Calu3 (cell line): ENCODE results near the gene NDN. TPM values are rescaled to one million over a fixed set of nuclear protein-coding genes. Genes with fewer than 3 reads are reported as not detected.
"Not testable (repeated sequence)": the region's sequence is repeated elsewhere in the genome, so short reads cannot be mapped to it uniquely, and the experiment has no call there.

Experiments
- Bru-seq: library from RNA; stranded (reverse); fragments of 400-500 nt; gene quantifications from one replicate; lab custom pipeline; 2021; lab: Mats Ljungman, UMichigan
- BruChase-seq, 2 experiments: library from RNA; stranded (reverse); fragments of 400-500 nt; gene quantifications; one replicate each; lab custom pipeline; 2021; lab: Mats Ljungman, UMichigan
- BruUV-seq: library from RNA; stranded (reverse); fragments of 400-500 nt; replicated peaks from 2 replicates; lab custom pipeline; 2021; lab: Mats Ljungman, UMichigan
- CTCF ChIA-PET: fragments of 300-600 bp; sonication (Branson Sonifier 250); formaldehyde crosslinking; loops from one replicate; lab custom pipeline; 2022; ENCODE audit warnings: antibody characterized with exemption; lab: Charles Lee
- DNase-seq: peaks from one replicate; pipeline ENCODE4 v3.0.0; 2022
- H3K27ac Mint-ChIP-seq: one replicate; pipeline ENCODE4 v1.8.0; 2022; ENCODE audit warnings: mixed read lengths; ENCODE audit not compliant: unreplicated experiment
- H3K27me3 Mint-ChIP-seq: one replicate; pipeline ENCODE4 v1.8.0; 2022; ENCODE audit warnings: mixed read lengths; ENCODE audit not compliant: unreplicated experiment
- H3K36me3 Mint-ChIP-seq: one replicate; pipeline ENCODE4 v1.8.0; 2022; ENCODE audit warnings: mild to moderate bottlenecking, moderate library complexity, mixed read lengths; ENCODE audit not compliant: insufficient read depth, unreplicated experiment
- H3K4me1 Mint-ChIP-seq: one replicate; pipeline ENCODE4 v1.8.0; 2022; ENCODE audit warnings: mild to moderate bottlenecking, low read depth, mixed read lengths; ENCODE audit not compliant: unreplicated experiment
- H3K4me3 Mint-ChIP-seq: one replicate; pipeline ENCODE4 v1.8.0; 2022; ENCODE audit warnings: mild to moderate bottlenecking, low read depth, moderate library complexity, mixed read lengths; ENCODE audit not compliant: unreplicated experiment
- H3K9me3 Mint-ChIP-seq: one replicate; pipeline ENCODE4 v1.8.0; 2022; ENCODE audit warnings: low read depth, mixed read lengths; ENCODE audit not compliant: unreplicated experiment
- intact Hi-C: fragments of 100-400 bp; cut with micrococcal nuclease; formaldehyde crosslinking; loops from one replicate; pipeline ENCODE4 v1.10.0; 2022; ENCODE audit not compliant: unreplicated experiment
- long read RNA-seq: library from polyadenylated mRNA; stranded (forward); transcript quantifications from one replicate; pipeline ENCODE4 v2.0.0, GENCODE V29; 2022
- total RNA-seq: library from RNA; stranded (reverse); gene quantifications from 2 replicates; pipeline ENCODE4 v1.2.3, GENCODE V29; 2022
- TF ChIP-seq, protein P1 (sequence below): fragments of 200-600 bp; IDR thresholded peaks from one replicate; pipeline ENCODE4 v1.8.0; 2022; ENCODE audit warnings: antibody characterized with exemption; ENCODE audit not compliant: unreplicated experiment

NDN gene, protein sequence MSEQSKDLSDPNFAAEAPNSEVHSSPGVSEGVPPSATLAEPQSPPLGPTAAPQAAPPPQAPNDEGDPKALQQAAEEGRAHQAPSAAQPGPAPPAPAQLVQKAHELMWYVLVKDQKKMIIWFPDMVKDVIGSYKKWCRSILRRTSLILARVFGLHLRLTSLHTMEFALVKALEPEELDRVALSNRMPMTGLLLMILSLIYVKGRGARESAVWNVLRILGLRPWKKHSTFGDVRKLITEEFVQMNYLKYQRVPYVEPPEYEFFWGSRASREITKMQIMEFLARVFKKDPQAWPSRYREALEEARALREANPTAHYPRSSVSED
- not detected in 2 replicates for total RNA-seq
- not detected for Bru-seq, nascent RNA
- BruChase-seq, experiment 1, labeled RNA remaining after a 6-hour chase = not detected
- not detected for BruChase-seq, experiment 2, labeled RNA remaining after a 2-hour chase
- long read RNA-seq = 0 reads

DNA sequence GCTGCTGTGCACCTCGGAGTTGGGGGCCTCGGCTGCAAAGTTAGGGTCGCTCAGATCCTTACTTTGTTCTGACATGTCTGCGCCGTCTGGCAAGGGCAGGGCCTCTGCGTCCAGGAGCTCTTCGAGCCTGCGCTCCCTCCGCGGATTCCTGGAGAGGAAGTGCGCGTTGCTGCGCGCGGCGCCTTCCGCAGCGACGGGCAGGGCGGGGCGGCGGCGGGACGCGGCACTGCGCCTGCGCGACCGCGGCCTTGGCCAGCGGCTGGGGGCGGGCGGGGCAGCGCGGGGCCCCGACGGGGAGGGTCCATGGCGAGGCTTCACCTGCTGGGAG lies at the start of gene NDN:
TSS of gene NDN (minus strand) at position 163 of the 328 bp plus-strand sequence. CDS start at position 75, 88 bp downstream.
- intact Hi-C loops = no loop called here
- BruUV-seq = no TSS peak
- TF ChIP-seq, protein P1, sequence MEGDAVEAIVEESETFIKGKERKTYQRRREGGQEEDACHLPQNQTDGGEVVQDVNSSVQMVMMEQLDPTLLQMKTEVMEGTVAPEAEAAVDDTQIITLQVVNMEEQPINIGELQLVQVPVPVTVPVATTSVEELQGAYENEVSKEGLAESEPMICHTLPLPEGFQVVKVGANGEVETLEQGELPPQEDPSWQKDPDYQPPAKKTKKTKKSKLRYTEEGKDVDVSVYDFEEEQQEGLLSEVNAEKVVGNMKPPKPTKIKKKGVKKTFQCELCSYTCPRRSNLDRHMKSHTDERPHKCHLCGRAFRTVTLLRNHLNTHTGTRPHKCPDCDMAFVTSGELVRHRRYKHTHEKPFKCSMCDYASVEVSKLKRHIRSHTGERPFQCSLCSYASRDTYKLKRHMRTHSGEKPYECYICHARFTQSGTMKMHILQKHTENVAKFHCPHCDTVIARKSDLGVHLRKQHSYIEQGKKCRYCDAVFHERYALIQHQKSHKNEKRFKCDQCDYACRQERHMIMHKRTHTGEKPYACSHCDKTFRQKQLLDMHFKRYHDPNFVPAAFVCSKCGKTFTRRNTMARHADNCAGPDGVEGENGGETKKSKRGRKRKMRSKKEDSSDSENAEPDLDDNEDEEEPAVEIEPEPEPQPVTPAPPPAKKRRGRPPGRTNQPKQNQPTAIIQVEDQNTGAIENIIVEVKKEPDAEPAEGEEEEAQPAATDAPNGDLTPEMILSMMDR = no peak
- no peaks in the 10 kb centered on the region for H3K4me1 Mint-ChIP-seq
- peaks cover 2% of the 10 kb centered on the region for H3K9me3 Mint-ChIP-seq
- DNase-seq = no peak
- no peak within 1 kb of the TSS for H3K4me3 Mint-ChIP-seq
- H3K27ac Mint-ChIP-seq = no peak within 1 kb of the TSS
- no peaks in the 10 kb centered on the region for H3K27me3 Mint-ChIP-seq
- no peaks in the 10 kb centered on the region for H3K36me3 Mint-ChIP-seq
- CTCF ChIA-PET = no interaction called here

DNA sequence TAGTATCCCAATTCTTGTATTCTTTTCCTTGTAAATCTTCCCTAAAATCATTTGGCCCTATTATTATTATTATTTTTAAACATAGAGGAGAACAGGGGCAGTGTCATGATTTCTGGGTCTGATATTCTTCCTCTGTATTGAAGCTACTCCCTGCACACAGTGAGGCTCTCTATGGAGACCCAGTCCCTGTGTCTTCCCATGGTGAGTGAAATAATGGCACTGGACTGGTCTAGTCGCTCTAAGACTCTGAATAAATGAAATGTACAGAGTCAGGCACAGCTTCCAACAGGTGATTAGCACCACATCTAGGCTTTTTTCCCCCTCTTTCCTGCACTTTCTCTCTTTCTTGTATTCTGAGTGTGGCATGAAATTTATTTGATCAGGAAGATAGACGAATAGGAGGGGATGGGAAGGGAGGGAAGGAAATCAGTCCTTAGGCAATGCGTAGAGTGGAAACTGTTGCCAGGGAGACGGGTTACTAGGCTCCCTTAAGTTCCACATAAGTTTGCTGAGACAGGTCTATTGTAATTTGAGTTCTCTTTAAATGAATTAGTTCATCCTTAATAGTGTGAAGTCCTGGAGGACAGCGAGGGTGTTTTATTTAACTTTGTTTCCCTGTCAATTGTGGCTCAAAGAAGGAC lies 49.0 kb upstream of the NDN start:
- Mint-ChIP-seq H3K4me1 (no peaks in the 10 kb centered on the region), H3K27me3 (no peaks in the 10 kb centered on the region), H3K4me3 (no peak overlapping the region), H3K27ac (no peak overlapping the region), H3K9me3 (peaks cover 3% of the 10 kb centered on the region), H3K36me3 (no peaks in the 10 kb centered on the region)
- DNase-seq = no peak
- TF ChIP-seq, protein P1 = no peak
- BruUV-seq = no TSS peak
- intact Hi-C loops = no loop called here
- CTCF ChIA-PET = no interaction called here

DNA sequence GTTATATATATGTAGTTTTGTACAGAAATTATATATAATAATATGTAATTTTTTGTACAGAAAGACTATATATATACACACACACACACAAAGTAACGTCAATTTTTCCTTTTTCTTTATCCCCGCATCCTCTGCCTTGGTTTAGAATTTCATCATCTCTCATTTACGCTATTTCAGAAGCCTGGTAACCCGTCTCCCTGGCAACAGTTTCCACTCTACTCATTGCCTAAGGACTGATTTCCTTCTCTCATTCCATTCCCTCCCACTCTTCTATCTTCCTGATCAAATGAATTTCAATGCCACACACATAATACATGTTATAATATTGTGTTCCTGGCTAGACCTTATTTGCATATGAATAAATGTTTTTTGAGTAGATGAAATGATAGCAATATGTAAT lies 47.8 kb upstream of the NDN start:
- H3K4me1 Mint-ChIP-seq = no peaks in the 10 kb centered on the region
- no TSS peak for BruUV-seq
- H3K36me3 Mint-ChIP-seq = no peaks in the 10 kb centered on the region
- TF ChIP-seq, protein P1 = no peak
- H3K9me3 Mint-ChIP-seq = peaks cover 3% of the 10 kb centered on the region
- H3K4me3 Mint-ChIP-seq = no peak overlapping the region
- DNase-seq = no peak
- no peak overlapping the region for H3K27ac Mint-ChIP-seq
- intact Hi-C loops = no loop called here
- CTCF ChIA-PET = no interaction called here
- H3K27me3 Mint-ChIP-seq = no peaks in the 10 kb centered on the region

DNA sequence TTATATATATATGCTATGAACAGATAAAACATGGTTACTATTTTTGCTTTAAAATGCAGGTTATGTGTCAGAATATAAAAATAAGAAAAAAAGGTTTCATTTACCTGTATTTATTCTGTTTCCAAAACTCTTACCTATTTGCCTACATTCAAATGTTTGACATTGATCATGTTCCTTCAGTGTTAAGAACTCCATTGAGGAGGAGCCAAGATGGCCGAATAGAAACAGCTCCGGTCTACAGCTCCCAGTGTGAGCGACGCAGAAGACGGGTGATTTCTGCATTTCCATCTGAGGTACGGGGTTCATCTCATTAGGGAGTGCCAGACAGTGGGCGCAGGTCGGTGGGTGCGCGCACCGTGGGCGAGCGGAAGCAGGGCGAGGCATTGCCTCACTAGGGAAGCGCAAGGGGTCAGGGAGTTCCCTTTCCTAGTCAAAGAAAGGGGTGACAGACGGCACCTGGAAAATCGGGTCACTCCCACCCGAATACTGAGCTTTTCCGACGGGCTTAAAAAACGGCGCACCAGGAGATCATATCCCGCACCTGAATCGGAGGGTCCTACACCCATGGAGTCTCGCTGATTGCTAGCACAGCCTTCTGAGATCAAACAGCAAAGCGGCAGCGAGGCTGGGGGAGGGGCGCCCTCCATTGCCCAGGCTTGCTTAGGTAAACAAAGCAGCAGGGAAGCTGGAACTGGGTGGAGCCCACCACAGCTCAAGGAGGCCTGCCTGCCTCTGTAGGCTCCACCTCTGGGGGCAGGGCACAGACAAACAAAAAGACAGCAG lies 27.0 kb upstream of the NDN start:
- H3K4me1 Mint-ChIP-seq, H3K9me3 Mint-ChIP-seq, BruUV-seq, H3K4me3 Mint-ChIP-seq, intact Hi-C loops, DNase-seq, H3K27me3 Mint-ChIP-seq, CTCF ChIA-PET, H3K36me3 Mint-ChIP-seq, H3K27ac Mint-ChIP-seq: not testable (repeated sequence)
